WTC11 (cell line): ENCODE results near the gene SPATA31D4.

ENCODE experiments used
- ATF2 ChIP-seq: sonication (generic); formaldehyde crosslinking; IDR thresholded peaks from 2 replicates; pipeline ENCODE4 v1.8.1; 2022; ENCODE audit warnings: low read depth, missing genetic modification reagents, borderline replicate concordance
- CREM ChIP-seq: sonication (generic); formaldehyde crosslinking; IDR thresholded peaks from 2 replicates; pipeline ENCODE4 v1.8.1; 2022; ENCODE audit warnings: mild to moderate bottlenecking, missing genetic modification reagents, moderate library complexity
- CTCF ChIP-seq: fragments of 200-600 bp; IDR thresholded peaks from 2 replicates; pipeline ENCODE4 v1.8.0; 2022; ENCODE audit warnings: antibody characterized with exemption
- ELF4 ChIP-seq: sonication (generic); formaldehyde crosslinking; IDR thresholded peaks from 2 replicates; pipeline ENCODE4 v1.8.1; 2022; ENCODE audit warnings: low read depth, mild to moderate bottlenecking, moderate library complexity, missing genetic modification reagents
- JAZF1 ChIP-seq: fragments of 250-450 bp; sonication (Bioruptor Pico); IDR thresholded peaks from 2 replicates; pipeline ENCODE4 v1.9.0; 2021; ENCODE audit warnings: moderate library complexity, mild to moderate bottlenecking, inconsistent platforms
- JUN ChIP-seq: sonication (generic); formaldehyde crosslinking; IDR thresholded peaks from 2 replicates; pipeline ENCODE4 v1.8.0; 2023; ENCODE audit warnings: mild to moderate bottlenecking, missing genetic modification reagents
- MAX ChIP-seq: sonication (generic); formaldehyde crosslinking; IDR thresholded peaks from 2 replicates; pipeline ENCODE4 v1.8.0; 2022; ENCODE audit warnings: mild to moderate bottlenecking, missing genetic modification reagents
- MLX ChIP-seq: sonication (generic); formaldehyde crosslinking; IDR thresholded peaks from 2 replicates; pipeline ENCODE4 v1.8.1; 2023; ENCODE audit warnings: mild to moderate bottlenecking, missing genetic modification reagents, moderate library complexity
- NFE2L1 ChIP-seq: sonication (generic); formaldehyde crosslinking; IDR thresholded peaks from 2 replicates; pipeline ENCODE4 v1.8.1; 2023; ENCODE audit warnings: missing genetic modification reagents
- NR3C1 ChIP-seq: sonication (generic); formaldehyde crosslinking; conservative IDR thresholded peaks from 2 replicates; pipeline ENCODE4 v1.8.1; 2023; ENCODE audit warnings: low read depth, mild to moderate bottlenecking, missing genetic modification reagents
- OVOL2 ChIP-seq: fragments of 250-450 bp; sonication (Bioruptor Pico); IDR thresholded peaks from 2 replicates; pipeline ENCODE4 v1.9.0; 2021; ENCODE audit warnings: mild to moderate bottlenecking, borderline replicate concordance

GRCh38 chr9:81893929-81894328, 34.3 kb upstream of the SPATA31D4 start:
- TF ChIP-seq OVOL2 (CRISPR knock-in tag) (no peak), CTCF (no peak), ELF4 (CRISPR knock-in tag) (no peak), MAX (no peak), NFE2L1 (CRISPR knock-in tag) (no peak), JAZF1 (no peak), ATF2 (no peak), NR3C1 (CRISPR knock-in tag) (no peak), CREM (CRISPR knock-in tag) (no peak), MLX (CRISPR knock-in tag) (no peak), JUN (CRISPR knock-in tag) (no peak)
